ENCODE measurements around the gene RPS17. TPM values are rescaled to one million over a fixed set of nuclear protein-coding genes. Genes with fewer than 3 reads are reported as not detected.
"Not testable (repeated sequence)": the region's sequence is repeated elsewhere in the genome, so short reads cannot be mapped to it uniquely, and the experiment has no call there.

RPS17 gene
- total RNA-seq, 1 donor from 2014 or later, result 661 TPM

- not testable (repeated sequence) for DNase-seq (ENCODE audit: low read depth)
Observed at GRCh38 chr15:82513587-82513986, 26.7 kb downstream of the RPS17 start.

GRCh38 chr15:82507693-82508092 is 32.6 kb downstream of the RPS17 start:
- DNase-seq (ENCODE audit: low read depth), result not testable (repeated sequence)

- DNase-seq (ENCODE audit: low read depth), result not testable (repeated sequence)
Observed at GRCh38 chr15:82507087-82507486, 33.2 kb downstream of the RPS17 start.

- DNase-seq (ENCODE audit: low read depth), result not testable (repeated sequence)
Observed at GRCh38 chr15:82505842-82506241, 34.4 kb downstream of the RPS17 start.

- DNase-seq (ENCODE audit: low read depth), result not testable (repeated sequence)
Observed at GRCh38 chr15:82504074-82504473, 36.2 kb downstream of the RPS17 start.

- DNase-seq (ENCODE audit: low read depth), result not testable (repeated sequence)
Observed at GRCh38 chr15:82502700-82503339, 37.4 kb downstream of the RPS17 start.

- not testable (repeated sequence) for DNase-seq (ENCODE audit: low read depth)
Observed at GRCh38 chr15:82500772-82501171, 39.5 kb downstream of the RPS17 start.

- not testable (repeated sequence) for DNase-seq (ENCODE audit: low read depth)
Observed at GRCh38 chr15:82497978-82498377, 42.3 kb downstream of the RPS17 start.

- DNase-seq (ENCODE audit: low read depth), result not testable (repeated sequence)
Observed at GRCh38 chr15:82488250-82488649, 52.0 kb downstream of the RPS17 start.

- DNase-seq (ENCODE audit: low read depth), result peak; percentile 27
Observed at GRCh38 chr15:82487045-82487444, 53.2 kb downstream of the RPS17 start.

Other genes starting within 250 kb of the RPS17 start
- gene GOLGA6L10, start 191.0 kb downstream of the RPS17 start, total RNA-seq, result 0.35 and 2.0 TPM in 2 replicates
- 0.69 and 4.6 TPM in 2 replicates for gene GOLGA6L9, start 110.6 kb downstream of the RPS17 start, total RNA-seq
- gene CPEB1, start 106.9 kb upstream of the RPS17 start, total RNA-seq, result 0.20 and 0.35 TPM in 2 replicates
- 0.17 and 1.5 TPM in 2 replicates for gene AP3B2, start 169.4 kb upstream of the RPS17 start, total RNA-seq